A549 treated with DMSO at 1 μM for 4 hours (cell line): ENCODE measurements around the gene CALN1. TPM values are rescaled to one million over a fixed set of nuclear protein-coding genes. Genes with fewer than 3 reads are reported as not detected.

Source experiments
- total RNA-seq: library from RNA; stranded (reverse); fragments of 200-300 nt; extraction: Qiagen RNA extraction; gene quantifications from 5 replicates; pipeline ENCODE4 v1.2.3, GENCODE V29; 2022; ENCODE audit warnings: low read depth

CALN1 gene
- total RNA-seq = not detected in 5 replicates

GRCh38 chr7:72412121-72412618 lies at the start of gene CALN1:
Gene CALN1 (minus strand): TSS chr7:72412338.

